GM12878 (cell line): ENCODE results near the gene ADAMTS18. TPM values are rescaled to one million over a fixed set of nuclear protein-coding genes. Genes with fewer than 3 reads are reported as not detected.
A peak's percentile ranks its signal among the peaks of the same experiment; 100 is the strongest.

ENCODE experiments used
- ATAC-seq: fragments of 200-7000 bp; cut with Tn5 transposase; 3 replicates; pipeline ENCODE4 v1.9.1; 2020; ENCODE audit warnings: mild to moderate bottlenecking, moderate library complexity
- BruUV-seq: library from RNA; stranded (reverse); fragments of 400-500 nt; replicated peaks from 2 replicates; lab custom pipeline; 2021; lab: Mats Ljungman, UMichigan
- CTCF ChIA-PET: fragments of 300-600 bp; sonication (Branson Sonifier 250); formaldehyde crosslinking; extraction: SDS; loops from one replicate; lab custom pipeline; 2021; ENCODE audit warnings: inconsistent platforms; lab: Yijun Ruan, JAX
- POLR2A ChIA-PET: fragments of 350-600 bp; formaldehyde crosslinking; extraction: SDS; loops from one replicate; lab custom pipeline; 2021; ENCODE audit warnings: inconsistent platforms; lab: Charles Lee
- RAD21 ChIA-PET: fragments of 300-600 bp; sonication (Branson Sonifier 250); formaldehyde crosslinking; loops from one replicate; lab custom pipeline; 2023; ENCODE audit warnings: antibody characterized with exemption; ENCODE audit not compliant: unreplicated experiment; lab: Charles Lee
- SMC1A ChIA-PET: fragments of 300-600 bp; sonication (Branson Sonifier 250); formaldehyde crosslinking; loops from one replicate; lab custom pipeline; 2023; ENCODE audit not compliant: unreplicated experiment, uncharacterized antibody; lab: Charles Lee
- DNase-seq: peaks from one replicate; pipeline ENCODE4 v3.0.0-alpha.2; 2011; ENCODE audit warnings: low read depth, low spot score
- FAIRE-seq: peaks from 3 replicates; lab custom pipeline; 2011; peaks lifted over from hg19 to GRCh38; lab: Jason Lieb, UNC
- H2AFZ ChIP-seq: 2 replicates; pipeline ENCODE4 v1.6.0; 2011; ENCODE audit warnings: low read depth, low read length, control low read depth; ENCODE audit not compliant: control insufficient read depth
- H3K27ac ChIP-seq: 2 replicates; pipeline ENCODE4 v1.5.1; 2011; ENCODE audit warnings: control low read depth; ENCODE audit not compliant: control insufficient read depth, insufficient read depth
- H3K27me3 ChIP-seq, 2 experiments: replicated peaks in 1 of 2; 2 replicates each; pipeline versions ENCODE4 v1.6.0 to v1.6.1; 2011; ENCODE audit warnings: low read length in 1 of 2; ENCODE audit not compliant: control insufficient read depth in 2 of 2, insufficient read depth in 2 of 2
- H3K36me3 ChIP-seq, 2 experiments: 2 replicates each; pipeline ENCODE4 v1.5.1; 2011; ENCODE audit warnings: low read length in 1 of 2; ENCODE audit not compliant: control insufficient read depth in 2 of 2, insufficient read depth in 2 of 2
- H3K4me1 ChIP-seq: 2 replicates; pipeline ENCODE4 v1.6.1; 2011; ENCODE audit warnings: mild to moderate bottlenecking, low read length, moderate library complexity, mixed read lengths; ENCODE audit not compliant: control insufficient read depth, insufficient read depth
- H3K4me2 ChIP-seq: 2 replicates; pipeline ENCODE4 v1.6.0; 2011; ENCODE audit warnings: control low read depth; ENCODE audit not compliant: control insufficient read depth, insufficient read depth
- H3K4me3 ChIP-seq: fragments of 200-600 bp; sonication (generic); 2 replicates; pipeline ENCODE4 v1.5.1; 2016
- H3K79me2 ChIP-seq: 2 replicates; pipeline ENCODE4 v1.6.0; 2011; ENCODE audit warnings: low read length; ENCODE audit not compliant: control insufficient read depth, insufficient read depth
- H3K9ac ChIP-seq: 2 replicates; pipeline ENCODE4 v1.8.0; 2011; ENCODE audit warnings: low read length, control low read depth, mixed read lengths; ENCODE audit not compliant: control insufficient read depth, insufficient read depth
- H3K9me3 ChIP-seq: replicated peaks from 3 replicates; pipeline ENCODE4 v1.5.1; 2011; ENCODE audit warnings: mild to moderate bottlenecking, low read length; ENCODE audit not compliant: control insufficient read depth, insufficient read depth
- H4K20me1 ChIP-seq: 2 replicates; pipeline ENCODE4 v1.6.0; 2011; ENCODE audit not compliant: control insufficient read depth, insufficient read depth
- CTCF ChIP-seq, 3 experiments: IDR thresholded peaks in 2 of 3; conservative IDR thresholded peaks in 1 of 3; 2 replicates each; pipeline ENCODE4 v1.5.1; 2011; ENCODE audit warnings: low read depth in 3 of 3, low read length in 3 of 3, mild to moderate bottlenecking in 3 of 3, control low read depth in 2 of 3, moderate library complexity in 2 of 3, inconsistent platforms in 1 of 3, mixed read lengths in 1 of 3; ENCODE audit not compliant: control insufficient read depth in 2 of 3, insufficient read depth in 1 of 3; ENCODE audit errors: extremely low read depth in 1 of 3
- FOXM1 ChIP-seq: IDR thresholded peaks from 2 replicates; pipeline ENCODE4 v1.6.1; 2012; ENCODE audit warnings: low read depth, mild to moderate bottlenecking, inconsistent platforms, low read length, moderate library complexity
- GATAD2B ChIP-seq: fragments of 450-650 bp; conservative IDR thresholded peaks from 2 replicates; pipeline ENCODE4 v1.6.1; 2017; ENCODE audit warnings: low read depth, mild to moderate bottlenecking, moderate library complexity
- RAD21 ChIP-seq: IDR thresholded peaks from 2 replicates; pipeline ENCODE4 v1.6.1; 2011; ENCODE audit warnings: mild to moderate bottlenecking, low read depth, low read length, moderate library complexity; ENCODE audit not compliant: insufficient read depth
- WGBS: methylation state at CpG from one replicate; pipeline ENCODE4 v1.1.6; 2016; ENCODE audit warnings: low lambda C conversion rate; ENCODE audit not compliant: insufficient replicate concordance, insufficient coverage; ENCODE audit errors: missing lambda C conversion rate; 5-methylcytosine and 5-hydroxymethylcytosine counted together
- in situ Hi-C: fragments of 300-500 bp; cut with MboI; formaldehyde crosslinking; loops from 9 replicates; pipeline ENCODE4 v1.14.3; 2018; ENCODE audit warnings: mixed read lengths
- intact Hi-C: fragments of 100-400 bp; cut with micrococcal nuclease; formaldehyde crosslinking; loops from one replicate; pipeline ENCODE4 v1.14.2; 2022; ENCODE audit not compliant: unreplicated experiment
- polyA plus RNA-seq, 11 experiments: library from polyadenylated mRNA; depleted of rRNA in 4 of 11; unstranded in 6 of 11; stranded (reverse) in 5 of 11; fragments of >200 nt; fragmentation: Nextera tagmentation in 4 of 11; fragmentation: Illumina TruSeq in 1 of 11; extraction: Ambion mirVana in 4 of 11; extraction: Trizol in 1 of 11; gene quantifications; 1 replicate in 1 of 11; 2 replicates in 10 of 11; pipeline versions ENCODE4 v1.2.1 to v1.2.3, GENCODE V29; 2011 to 2016; ENCODE audit warnings: inconsistent platforms in 2 of 11, missing spikeins in 2 of 11, low read depth in 1 of 11
- total RNA-seq, 4 experiments: library from RNA; depleted of rRNA in 3 of 4; stranded (reverse); fragments of >200 nt in 3 of 4; fragmentation: Illumina TruSeq in 1 of 4; extraction: Trizol in 1 of 4; gene quantifications; 2 replicates each; pipeline versions ENCODE4 v1.2.1 to v1.2.3, GENCODE V29; 2013 to 2021

Gene ADAMTS18
- total and polyA plus RNA-seq, 10 of the 15 experiments (the other 5 are each of a cell fraction or from before 2014, with no cell fraction given): not detected

DNA sequence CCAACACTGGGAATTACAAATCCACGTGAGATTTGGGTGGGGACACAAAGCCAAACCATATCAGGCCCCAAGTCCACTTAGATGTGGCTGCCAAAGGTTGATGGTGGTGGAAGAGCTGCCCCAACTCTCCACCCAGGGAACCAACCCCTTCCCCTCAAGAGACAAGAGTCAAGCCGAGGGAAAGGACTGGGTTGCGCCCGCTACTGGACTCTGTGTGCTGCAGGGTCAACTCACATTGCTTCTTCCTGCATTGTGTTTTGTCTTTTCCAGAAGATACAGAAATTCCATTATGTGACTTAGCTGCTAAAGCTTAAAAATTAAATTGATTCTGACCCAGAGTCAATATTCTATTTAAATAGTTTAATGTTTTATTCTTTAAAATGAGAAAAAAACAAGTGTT is 58.5 kb downstream of the ADAMTS18 start:
- intact Hi-C loops: loop anchor here (1.0 kb wide), 2 partner anchors 140 to 208 kb away; no protein-coding TSS in a partner anchor
- ATAC-seq (peak; percentile 57; the same call in 2 of the 3 replicates), DNase-seq (no peak), FAIRE-seq (no peak)
- H3K27me3 ChIP-seq: no peaks in the 10 kb centered on the region; a peak in 1 of 4 replicates
- H2AFZ ChIP-seq: no peak overlapping the region
- ChIA-PET CTCF (interaction anchor here (0.6 to 1.9 kb wide), 6 partner anchors 8 to 713 kb away, joined by 3 to 9 read pairs (median 3); no protein-coding TSS in a partner anchor), RAD21 (interaction anchor here (0.6 kb wide), 1 partner anchor 208 kb away, joined by 5 read pairs; no protein-coding TSS in a partner anchor), POLR2A (no interaction called here), SMC1A (interaction anchor here (0.7 kb wide), 1 partner anchor 215 kb away, joined by 3 read pairs; no protein-coding TSS in a partner anchor)
- WGBS: 7% methylated on average over 4 of the region's 4 CpGs
- no peak overlapping the region for H3K4me3 ChIP-seq
- H3K4me1 ChIP-seq: no peaks in the 10 kb centered on the region
- BruUV-seq: no TSS peak
- H4K20me1 ChIP-seq: no peaks in the 10 kb centered on the region
- H3K9me3 ChIP-seq: no peaks in the 10 kb centered on the region
- H3K27ac ChIP-seq: no peak overlapping the region
- H3K4me2 ChIP-seq: no peak overlapping the region
- TF ChIP-seq RAD21: peak; percentile 46
- TF ChIP-seq GATAD2B: no peak
- TF ChIP-seq CTCF (IDR thresholded peaks at IDR 0.05 in 2 of 3, conservative IDR thresholded peaks at IDR 0.05 in 1 of 3; ENCODE audit: control insufficient read depth in 2 of 3, extremely low read depth in 1 of 3, insufficient read depth in 1 of 3, low read depth in 3 of 3, low read length in 3 of 3): peak; percentile 24 to 46 (median 36); a peak in 5 of 6 replicates
- TF ChIP-seq FOXM1: no peak
- no peaks in the 10 kb centered on the region for H3K79me2 ChIP-seq
- in situ Hi-C loops: loop anchor here (5.0 kb wide), 1 partner anchor 139 kb away; no protein-coding TSS in a partner anchor
- H3K9ac ChIP-seq: no peak overlapping the region
- no peaks in the 10 kb centered on the region for H3K36me3 ChIP-seq
